NCI-H2196 (cell line): Measurements from ENCODE around the gene DENND10.
"Not testable (repeated sequence)": the region's sequence is repeated elsewhere in the genome, so short reads cannot be mapped to it uniquely, and the experiment has no call there.

Experiments used
- DNase-seq: peaks from one replicate; lab custom pipeline; 2025; ENCODE audit not compliant: unreplicated experiment; lab: John Stamatoyannopoulos, UW

The DENND10 gene

DNA sequence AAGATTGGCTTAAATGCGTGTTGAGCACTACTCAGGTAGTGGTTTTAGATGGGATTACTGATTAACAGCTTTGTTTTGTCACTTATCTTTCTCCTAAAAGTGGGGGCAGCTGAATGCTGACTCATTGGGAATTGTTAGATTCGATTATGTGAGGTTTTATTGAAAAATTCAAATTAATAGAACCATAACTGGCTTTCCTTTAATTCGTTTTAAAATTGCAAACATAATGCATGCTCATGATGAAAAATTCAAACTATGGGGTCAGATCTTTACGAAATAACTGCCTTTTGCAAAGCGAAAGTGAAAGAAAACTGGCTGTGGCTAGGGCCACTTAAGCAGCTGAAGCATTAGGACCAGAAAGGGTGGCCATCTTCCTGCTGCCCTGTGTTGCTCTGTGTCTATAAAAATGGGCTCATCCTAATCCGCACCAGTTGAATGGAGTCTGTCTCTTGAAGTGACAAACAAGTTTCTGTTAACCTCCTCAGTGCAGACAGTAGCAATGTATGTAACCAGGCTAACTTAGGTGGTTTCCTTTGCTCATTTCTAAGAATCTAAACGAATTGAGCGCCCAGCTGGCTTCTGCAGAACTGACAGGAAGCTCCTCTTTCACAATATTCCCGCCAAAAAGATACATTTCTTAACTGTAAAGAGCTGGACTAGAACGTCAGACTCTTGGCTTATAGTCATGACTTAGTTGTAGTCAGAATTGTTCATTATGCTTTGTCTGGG, 27.8 kb downstream of the DENND10 start:
- peak; percentile 3 for DNase-seq

DNA sequence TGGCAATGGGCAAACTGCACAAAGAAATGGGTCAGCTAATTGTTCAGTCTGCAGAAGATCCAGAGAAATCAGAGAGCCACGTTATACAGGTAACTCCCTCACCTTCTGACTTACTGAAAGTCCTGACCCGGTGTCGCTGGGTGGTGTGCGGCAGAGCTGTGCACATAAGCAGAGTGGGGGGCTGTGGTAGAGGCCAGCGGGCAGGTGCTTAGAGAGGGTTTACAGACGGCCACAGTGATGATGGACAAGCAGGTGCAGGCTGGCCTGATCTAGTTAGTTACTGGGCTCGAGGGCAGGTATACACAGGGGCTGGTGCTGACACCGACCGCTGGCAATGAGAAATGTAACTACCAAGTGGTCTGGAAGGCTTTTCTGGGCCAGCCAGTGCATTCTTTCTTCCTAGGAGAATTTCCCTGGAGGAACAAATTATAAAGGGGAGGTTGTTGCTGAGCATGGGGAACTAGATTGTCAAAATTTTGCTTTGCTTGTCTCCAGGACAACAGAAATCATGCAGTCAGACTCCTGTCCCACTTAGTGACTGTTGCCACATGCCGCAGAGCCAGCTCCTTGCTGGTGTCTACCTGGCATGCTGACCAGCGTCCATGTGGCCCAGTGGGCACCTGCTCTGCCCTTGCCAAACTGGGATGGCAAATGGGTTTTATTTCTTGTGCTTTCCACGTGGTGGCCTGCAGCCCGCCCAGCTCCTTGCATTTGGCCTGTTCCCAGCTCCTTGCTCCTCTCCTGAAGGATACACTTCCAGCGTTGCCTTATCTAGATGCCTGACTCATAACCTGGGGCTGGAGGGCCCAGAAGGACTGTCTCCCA, 28.8 kb downstream of the DENND10 start:
- DNase-seq: no peak

DNA sequence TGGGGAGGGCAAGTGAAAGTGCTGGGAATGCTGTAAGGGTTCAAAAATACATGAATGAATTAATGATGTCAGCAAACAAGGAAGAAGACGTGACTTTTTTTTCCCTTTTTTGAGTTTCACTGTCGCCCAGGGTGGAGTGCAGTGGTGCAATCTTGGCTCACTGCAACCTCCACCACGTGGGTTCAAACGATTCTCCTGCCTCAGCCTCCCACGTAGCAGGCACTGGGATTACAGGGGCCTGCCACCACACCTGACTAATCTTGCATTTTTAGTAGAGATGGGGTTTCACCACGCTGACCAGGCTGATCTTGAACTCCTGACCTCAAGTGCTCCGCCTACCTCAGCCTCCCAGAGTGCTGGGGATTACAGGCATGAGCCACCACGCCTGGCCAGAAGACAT, 30.0 kb downstream of the DENND10 start:
- no peak for DNase-seq

DNA sequence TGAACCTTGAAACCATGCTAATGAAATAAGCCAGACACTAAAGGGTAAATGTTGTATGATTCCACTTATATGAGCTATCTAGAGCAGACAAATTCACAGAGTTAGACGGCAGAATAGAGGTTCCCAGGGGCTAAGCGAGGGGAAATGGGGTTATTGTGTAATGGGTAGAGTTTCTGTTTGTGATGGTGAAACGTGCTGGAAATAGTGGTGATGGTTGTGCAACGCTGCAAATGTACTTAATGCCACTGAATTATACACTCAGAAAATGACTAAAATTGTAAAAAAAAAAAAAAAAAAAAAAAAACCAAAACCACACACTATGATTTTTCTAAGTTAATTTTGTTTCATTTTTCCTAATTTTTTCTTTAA, 31.6 kb downstream of the DENND10 start:
- no peak for DNase-seq

DNA sequence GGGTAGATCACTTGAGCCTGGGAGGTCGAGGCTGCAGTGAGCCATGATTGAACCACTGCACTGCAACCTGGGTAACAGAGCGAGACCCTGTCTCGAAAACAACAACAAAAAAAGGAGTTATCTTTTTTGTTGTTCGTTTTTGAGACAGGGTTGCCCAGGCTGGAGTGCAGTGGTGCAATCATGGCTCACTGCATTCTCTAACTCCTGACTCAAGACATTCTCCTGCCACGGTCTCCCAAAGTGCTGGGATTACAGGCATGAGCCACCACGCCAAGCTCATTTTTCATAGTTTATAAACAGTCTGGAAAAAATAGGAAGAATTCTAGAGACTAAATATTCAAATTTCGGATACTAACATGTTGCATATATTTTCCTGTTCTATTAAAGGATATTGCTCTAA, 32.2 kb downstream of the DENND10 start:
- DNase-seq: no peak

DNA sequence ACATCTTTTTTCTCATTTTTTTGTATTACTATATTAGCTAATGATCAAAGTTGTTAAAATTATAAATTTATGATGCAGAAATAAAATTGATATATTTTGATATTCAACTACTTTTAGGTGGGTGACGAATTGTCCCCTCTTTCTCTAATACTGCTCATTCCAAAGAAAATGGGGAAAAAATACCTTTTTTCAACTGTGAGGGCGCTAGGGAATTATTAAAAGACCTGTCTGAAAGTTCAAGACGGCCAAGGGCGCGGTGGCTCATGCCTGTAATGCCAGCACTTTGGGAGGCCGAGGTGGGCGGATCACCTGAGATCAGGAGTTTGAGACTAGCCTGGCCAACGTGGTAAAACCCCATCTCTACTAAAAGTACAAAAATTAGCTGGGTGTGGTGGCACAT, 34.0 kb downstream of the DENND10 start:
- not testable (repeated sequence) for DNase-seq

DNA sequence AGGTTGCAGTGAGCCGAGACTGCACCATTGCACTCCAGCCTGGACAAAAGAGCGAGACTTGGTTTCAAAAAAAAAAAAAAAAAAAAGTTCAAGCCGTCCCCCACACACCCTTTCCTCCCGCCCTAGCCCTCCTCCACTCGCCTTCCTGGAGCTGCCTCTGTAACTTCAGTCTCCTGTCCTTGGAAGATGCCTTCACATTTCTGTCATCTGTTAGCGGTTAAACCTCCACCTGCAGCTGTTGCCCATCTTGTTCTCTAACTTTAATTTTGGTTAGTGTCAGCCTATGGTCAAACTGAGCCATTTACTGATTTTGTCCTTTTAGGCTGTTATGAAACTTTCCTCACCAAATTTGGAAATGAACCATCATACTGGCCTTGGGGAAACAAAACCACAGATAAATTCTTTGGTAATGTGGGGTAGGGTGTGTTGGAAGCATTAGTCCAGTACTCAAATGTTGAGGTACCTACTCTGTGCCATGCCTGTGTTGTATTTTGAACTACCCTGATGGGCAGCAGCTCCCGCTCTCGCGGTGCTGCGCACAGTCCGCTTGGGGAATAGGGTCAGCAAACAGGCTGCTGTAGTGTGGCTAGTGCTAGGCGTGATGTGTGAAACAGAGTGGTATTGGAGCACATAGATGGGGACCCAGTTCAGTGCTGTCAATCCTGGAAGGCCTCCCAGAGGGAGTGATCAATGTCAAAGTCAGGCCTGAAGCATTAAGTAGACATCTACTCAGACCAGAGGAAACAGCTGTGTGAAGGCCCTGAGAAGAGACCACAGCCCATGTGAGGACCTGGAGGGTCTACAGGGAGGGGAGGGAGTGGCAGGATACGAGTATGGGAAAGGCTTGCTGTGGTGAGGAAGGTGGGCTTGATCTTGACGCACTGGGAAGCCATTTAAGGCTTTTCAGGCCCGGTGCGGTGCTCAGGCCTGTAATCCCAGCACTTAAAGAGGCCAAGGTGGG, 34.7 kb downstream of the DENND10 start:
- DNase-seq: no peak

DNA sequence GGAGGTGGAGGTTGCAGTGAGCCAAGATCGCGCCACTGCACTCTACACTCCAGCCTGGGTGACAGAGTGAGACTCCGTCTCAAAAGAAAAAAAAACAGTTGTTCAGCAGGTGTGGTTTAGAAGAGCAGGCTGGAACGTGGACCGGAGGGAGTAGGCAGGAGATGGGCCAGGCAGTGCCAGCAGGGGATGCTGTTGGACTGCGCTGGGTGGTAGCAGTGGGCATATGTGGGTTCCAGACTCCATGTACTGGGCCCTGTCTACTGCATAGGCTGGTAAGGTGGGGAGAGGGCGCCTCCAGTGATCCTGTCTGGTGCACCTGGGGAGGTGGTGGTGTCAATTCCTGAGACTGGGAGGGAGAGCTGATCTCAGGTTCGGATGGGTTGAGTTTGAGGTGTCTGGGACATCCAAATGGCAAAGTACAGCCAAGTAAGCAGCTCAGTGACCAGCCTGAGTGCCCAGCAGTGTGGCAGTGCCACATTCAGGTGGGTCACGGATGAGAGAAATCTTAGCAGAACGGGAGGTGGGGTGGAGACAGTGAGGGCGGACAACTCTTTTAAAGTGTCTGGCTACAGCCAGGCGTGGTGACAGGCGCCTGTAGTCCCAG, 35.7 kb downstream of the DENND10 start:
- no peak for DNase-seq

DNA sequence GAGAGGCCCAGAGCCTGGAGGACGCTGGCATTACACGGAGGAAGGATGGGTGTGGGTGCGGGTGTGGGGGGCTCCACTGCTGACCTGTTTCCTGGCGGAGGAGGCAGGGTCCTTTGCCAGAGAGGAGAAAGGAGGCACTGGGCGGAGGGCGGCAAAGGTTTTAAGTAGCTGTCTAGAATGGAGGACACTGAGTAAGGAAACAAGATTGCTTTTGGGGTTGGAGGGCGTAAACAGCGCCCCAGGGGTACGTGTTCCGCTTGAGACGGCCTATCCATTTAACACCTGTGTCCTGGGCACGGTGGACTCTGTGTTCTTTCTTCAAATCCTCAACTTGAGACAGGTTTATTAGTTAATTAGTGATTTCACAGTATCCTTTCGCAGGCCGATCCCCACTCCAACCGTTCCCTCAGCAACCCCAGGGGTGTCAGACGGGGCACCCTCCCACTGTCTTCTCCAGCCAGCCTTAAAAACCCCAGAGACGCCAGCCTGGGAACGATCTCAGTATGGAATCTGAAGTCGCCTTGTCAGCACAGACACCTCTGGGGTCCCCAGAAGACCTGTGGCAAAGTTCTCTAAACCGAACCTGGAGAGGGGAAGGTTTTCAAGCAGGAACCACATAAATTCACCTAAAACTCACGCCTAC, 36.8 kb downstream of the DENND10 start:
- DNase-seq: no peak

DNA sequence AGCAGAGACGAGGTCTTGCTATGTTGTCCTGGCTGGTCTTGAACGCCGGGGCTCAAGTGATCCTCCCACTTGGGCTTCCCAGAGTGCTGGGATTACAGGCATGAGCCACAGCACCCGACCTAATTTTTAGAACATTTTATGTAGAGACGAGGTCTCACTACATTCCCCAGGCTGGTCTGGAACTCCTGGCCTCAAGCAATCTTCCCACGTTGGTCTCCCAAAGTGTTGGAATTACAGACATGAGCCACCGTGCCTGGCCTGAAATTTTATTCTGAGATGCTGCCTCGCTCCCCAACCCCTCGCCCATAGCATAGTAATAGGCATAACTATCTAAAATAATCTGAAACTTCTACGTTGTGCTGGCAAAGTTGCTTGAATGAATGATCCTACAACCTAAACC, 39.7 kb downstream of the DENND10 start:
- no peak for DNase-seq

DNA sequence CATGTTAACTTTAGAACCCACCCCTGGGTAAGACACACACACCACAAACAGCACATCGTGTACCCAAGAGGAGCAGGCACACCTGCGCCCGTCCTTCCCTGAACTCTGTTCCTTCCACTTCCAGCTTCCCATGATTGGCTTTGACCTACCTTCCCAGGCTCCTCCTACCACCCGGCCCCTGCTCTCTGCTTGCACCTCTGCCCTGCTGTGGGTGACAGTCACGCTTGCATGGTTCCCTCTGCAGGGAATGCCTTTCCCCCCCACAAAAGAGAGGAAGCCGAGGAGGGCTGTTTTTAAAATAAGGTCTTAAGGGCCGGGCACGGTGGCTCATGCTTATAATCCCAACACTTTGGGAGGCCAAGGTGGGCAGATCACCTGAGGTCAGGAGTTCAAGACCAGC, 45.2 kb downstream of the DENND10 start:
- no peak for DNase-seq

DNA sequence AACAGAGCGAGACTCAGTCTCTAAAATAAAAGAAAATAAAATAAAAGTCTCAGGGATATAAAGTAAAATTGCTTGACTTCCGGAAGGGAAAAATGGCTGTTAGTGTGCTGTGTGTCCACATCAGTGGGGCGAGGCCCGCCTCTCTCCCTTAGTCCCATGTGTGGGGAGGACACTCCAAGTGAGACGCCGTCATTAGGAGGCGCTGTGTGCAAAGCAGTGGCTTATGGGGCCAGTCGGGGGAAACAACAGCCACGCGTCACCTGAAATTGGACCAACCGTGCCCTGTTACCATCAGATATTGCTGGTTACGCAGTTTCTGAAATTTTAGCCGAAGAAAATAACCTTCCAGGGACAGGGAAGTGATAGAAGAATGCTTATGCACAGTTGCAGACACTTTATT, 45.8 kb downstream of the DENND10 start:
- DNase-seq: no peak

DNA sequence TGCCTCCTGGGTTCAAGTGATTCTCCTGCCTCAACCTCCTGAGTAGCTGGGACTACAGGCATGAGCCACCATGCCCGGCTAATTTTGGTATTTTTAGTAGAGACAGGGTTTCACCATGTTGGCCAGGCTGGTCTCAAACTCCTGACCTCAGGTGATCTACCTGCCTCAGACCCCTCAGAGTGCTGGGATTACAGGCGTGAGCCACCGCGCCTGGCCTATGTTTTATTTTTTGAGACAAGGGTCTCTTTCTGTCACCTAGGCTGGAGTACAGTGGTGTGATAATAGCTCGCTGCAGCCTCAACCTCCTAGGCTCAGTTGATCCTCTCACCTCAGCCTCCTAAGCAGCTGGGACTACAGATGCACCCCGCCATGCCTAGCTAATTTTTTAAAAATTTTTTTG, 47.7 kb downstream of the DENND10 start:
- not testable (repeated sequence) for DNase-seq

DNA sequence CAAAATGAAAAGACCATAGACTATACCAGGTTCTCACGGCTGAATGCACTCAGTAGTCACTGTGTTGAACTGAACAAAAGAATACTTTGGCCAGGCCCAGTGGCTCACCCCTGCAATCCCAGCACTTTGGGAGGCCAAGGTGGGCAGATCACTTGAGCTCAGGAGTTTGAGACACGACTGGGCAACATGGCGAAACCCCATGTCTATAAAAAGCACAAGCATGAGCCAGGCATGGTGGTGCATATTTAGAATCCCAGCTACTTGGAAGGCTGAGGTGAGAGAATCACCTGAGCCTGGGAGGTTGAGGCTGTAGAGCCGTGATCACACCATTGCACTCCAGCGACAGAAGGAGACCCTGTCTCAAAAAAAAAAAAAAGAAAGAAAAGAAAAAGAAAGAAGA, 49.1 kb downstream of the DENND10 start:
- DNase-seq: no peak

DNA sequence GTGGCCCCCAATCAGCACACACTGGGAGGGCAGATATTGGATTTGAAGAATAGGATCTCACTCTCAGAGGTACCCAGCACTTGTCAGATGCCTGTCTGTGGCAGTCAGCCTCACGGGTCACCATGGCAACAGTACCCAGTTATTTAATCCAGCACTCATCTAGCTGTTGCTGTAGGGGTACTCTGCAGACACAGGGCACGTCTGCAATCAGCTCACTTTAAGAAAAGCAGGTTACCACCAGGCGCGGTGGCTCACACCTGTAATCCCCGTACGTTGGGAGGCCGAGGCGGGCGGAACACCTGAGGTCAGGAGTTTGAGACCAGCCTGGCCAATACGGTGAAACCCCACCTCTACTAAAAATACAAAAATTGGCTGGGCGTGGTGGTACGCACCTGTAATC, 49.7 kb downstream of the DENND10 start:
- DNase-seq: no peak

DNA sequence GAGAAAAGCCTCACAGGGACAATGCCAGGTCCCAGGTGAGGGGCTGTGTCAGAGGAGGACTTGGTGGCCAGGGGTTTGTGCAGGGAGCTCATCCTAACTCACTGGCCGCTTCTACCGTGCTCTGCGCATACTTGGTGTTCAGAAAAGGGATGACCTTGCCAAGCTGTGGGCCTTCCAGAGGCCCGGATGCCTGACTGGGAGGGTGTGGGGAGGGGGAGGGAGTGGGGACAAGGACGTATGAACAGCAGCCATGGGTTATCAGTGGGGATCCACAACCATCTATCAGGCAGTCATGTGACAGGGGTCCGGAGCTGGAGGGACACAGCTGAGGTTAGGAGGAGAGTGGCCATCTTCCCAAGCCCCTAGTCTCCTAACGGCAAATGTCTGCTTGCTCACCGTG, 55.4 kb downstream of the DENND10 start:
- DNase-seq: no peak

DNA sequence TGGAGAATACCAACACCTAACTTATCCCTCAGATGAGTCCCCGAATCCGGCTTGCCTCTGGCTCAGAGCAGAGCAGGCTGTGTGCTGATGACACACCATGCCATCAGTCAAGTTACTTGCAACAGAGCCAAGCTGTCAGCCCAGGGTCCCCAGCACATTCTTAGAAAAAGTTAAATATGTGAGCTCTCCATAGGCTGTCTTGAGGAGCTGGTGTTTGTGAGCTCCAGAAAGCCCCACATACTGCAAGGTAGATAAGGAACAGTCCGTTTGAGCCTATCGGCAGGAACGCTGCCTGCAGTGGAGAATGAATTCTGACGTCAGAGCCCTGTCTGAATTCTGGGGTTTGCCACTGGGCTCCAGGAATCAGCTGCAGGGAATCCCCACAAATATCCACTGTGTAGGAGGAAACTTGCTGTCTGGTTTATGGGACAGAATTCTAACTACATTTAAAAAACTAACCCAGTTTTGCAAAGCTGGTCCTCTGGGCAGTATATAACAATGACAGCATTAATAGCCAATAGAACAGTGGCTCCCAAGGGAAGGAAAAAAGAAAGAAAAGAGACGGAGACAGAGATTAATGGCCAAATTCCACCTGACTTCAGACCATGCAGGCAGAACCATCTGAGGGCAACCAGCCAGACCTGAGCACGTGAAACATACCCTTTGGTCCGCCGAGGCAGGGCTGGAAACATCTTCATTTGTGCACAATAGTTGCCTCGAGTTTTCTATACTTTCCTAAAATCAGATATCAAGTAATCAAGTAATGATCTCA, 58.0 kb downstream of the DENND10 start:
- DNase-seq: no peak

DNA sequence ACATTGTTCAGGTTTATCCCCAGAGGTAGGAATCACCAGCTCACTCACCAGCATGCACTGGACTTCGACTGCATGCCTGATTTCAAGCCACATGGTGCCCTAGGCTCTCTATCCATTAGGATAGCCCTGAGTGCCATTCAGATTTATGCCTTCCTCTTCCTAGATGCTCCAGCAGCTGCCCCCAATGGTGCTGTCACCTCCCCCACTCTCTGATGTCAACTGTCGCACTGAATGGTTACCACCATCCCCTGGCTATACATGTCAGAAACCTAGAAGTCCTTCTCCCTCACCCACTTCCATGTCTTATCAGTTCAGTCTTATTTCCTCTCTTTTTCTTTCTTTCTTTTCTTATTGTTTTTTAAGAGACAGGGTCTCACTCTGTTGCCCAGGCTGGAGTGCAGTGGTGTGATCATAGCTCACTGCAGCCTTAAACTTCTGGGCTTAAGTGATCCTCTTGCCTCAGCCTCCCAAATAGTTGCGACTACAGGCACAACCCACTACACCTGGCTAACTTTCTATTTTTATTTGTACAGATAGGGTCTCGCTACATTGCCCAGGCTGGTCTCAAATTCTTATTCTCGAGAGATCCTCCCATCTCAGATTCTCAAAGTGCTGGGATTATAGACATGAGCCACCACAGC, 58.7 kb downstream of the DENND10 start:
- DNase-seq: no peak
